ENCODE data around the gene PLOD1. TPM values are rescaled to one million over a fixed set of nuclear protein-coding genes. Genes with fewer than 3 reads are reported as not detected.

Gene PLOD1
- total RNA-seq, 1 experiment from 2014 or later, result 156 TPM

DNA sequence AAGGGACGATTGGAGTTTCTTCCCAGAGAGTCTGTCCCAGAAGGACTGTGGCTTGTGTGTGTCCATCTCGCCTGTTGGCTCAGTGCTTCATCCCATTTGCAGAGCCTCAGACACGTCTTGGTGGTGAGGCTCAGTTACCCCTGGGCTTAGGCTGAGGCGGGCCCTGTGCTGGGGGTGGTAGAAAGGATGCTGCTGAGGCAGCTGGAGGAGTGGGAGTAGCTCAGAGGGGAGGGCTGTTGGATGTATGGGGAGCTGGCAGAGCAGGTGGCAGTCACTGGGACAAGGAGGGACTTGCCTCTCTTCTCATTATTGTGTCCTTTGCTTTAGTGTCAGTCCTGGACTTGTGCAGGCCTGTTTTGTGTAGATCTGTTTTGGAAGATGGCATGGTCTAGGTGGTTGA is 77.5 kb downstream of the PLOD1 start:
- peaks cover 10% of the 10 kb centered on the region; the same call in 1 of the 2 replicates for H3K36me3 ChIP-seq (ENCODE audit: control insufficient read depth, insufficient read depth, low read length)
- no peak for TF ChIP-seq SIN3A (IDR thresholded peaks at IDR 0.05; ENCODE audit: borderline replicate concordance, insufficient read depth, low read depth, low read length)
- TF ChIP-seq, protein P1, sequence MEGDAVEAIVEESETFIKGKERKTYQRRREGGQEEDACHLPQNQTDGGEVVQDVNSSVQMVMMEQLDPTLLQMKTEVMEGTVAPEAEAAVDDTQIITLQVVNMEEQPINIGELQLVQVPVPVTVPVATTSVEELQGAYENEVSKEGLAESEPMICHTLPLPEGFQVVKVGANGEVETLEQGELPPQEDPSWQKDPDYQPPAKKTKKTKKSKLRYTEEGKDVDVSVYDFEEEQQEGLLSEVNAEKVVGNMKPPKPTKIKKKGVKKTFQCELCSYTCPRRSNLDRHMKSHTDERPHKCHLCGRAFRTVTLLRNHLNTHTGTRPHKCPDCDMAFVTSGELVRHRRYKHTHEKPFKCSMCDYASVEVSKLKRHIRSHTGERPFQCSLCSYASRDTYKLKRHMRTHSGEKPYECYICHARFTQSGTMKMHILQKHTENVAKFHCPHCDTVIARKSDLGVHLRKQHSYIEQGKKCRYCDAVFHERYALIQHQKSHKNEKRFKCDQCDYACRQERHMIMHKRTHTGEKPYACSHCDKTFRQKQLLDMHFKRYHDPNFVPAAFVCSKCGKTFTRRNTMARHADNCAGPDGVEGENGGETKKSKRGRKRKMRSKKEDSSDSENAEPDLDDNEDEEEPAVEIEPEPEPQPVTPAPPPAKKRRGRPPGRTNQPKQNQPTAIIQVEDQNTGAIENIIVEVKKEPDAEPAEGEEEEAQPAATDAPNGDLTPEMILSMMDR (IDR thresholded peaks at IDR 0.05), result no peak
- TF ChIP-seq, protein P2, sequence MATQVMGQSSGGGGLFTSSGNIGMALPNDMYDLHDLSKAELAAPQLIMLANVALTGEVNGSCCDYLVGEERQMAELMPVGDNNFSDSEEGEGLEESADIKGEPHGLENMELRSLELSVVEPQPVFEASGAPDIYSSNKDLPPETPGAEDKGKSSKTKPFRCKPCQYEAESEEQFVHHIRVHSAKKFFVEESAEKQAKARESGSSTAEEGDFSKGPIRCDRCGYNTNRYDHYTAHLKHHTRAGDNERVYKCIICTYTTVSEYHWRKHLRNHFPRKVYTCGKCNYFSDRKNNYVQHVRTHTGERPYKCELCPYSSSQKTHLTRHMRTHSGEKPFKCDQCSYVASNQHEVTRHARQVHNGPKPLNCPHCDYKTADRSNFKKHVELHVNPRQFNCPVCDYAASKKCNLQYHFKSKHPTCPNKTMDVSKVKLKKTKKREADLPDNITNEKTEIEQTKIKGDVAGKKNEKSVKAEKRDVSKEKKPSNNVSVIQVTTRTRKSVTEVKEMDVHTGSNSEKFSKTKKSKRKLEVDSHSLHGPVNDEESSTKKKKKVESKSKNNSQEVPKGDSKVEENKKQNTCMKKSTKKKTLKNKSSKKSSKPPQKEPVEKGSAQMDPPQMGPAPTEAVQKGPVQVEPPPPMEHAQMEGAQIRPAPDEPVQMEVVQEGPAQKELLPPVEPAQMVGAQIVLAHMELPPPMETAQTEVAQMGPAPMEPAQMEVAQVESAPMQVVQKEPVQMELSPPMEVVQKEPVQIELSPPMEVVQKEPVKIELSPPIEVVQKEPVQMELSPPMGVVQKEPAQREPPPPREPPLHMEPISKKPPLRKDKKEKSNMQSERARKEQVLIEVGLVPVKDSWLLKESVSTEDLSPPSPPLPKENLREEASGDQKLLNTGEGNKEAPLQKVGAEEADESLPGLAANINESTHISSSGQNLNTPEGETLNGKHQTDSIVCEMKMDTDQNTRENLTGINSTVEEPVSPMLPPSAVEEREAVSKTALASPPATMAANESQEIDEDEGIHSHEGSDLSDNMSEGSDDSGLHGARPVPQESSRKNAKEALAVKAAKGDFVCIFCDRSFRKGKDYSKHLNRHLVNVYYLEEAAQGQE (IDR thresholded peaks at IDR 0.05; ENCODE audit: insufficient read depth in 1 of 2, low read depth in 2 of 2, low read length in 1 of 2), result no peak
- no peak for TF ChIP-seq TCF7L2 (IDR thresholded peaks at IDR 0.05; ENCODE audit: low read depth, low read length)
- TF ChIP-seq POLR2AphosphoS5 (IDR thresholded peaks at IDR 0.05; ENCODE audit: low read depth, low read length), result no peak
- POLR2A ChIA-PET, result no interaction called here
- H3K4me1 ChIP-seq (ENCODE audit: control insufficient read depth, insufficient read depth, low read length), result no peaks in the 10 kb centered on the region
- H3K27ac ChIP-seq (ENCODE audit: low read length), result no peak overlapping the region
- H3K9me3 ChIP-seq (ENCODE audit: control insufficient read depth, insufficient read depth, low read depth, low read length), result no peaks in the 10 kb centered on the region
- H3K27me3 ChIP-seq (ENCODE audit: control insufficient read depth, insufficient read depth, low read length), result no peaks in the 10 kb centered on the region
- CTCF ChIA-PET, result no interaction called here
- intact Hi-C loops (cut with micrococcal nuclease; ENCODE audit: unreplicated experiment) (no loop called here), in situ Hi-C loops (cut with HindIII; ENCODE audit: low pct_unique_long_range_greater_than_20kb, low sequenced_read_pairs) (no loop called here)
- BruUV-seq (replicated peaks), result no TSS peak
- no peak for DNase-seq (ENCODE audit: low read depth, low spot score)
- no peak overlapping the region for H3K4me3 ChIP-seq (ENCODE audit: low read depth in 2 of 2, low read length in 2 of 2)
- no peak for ATAC-seq

DNA sequence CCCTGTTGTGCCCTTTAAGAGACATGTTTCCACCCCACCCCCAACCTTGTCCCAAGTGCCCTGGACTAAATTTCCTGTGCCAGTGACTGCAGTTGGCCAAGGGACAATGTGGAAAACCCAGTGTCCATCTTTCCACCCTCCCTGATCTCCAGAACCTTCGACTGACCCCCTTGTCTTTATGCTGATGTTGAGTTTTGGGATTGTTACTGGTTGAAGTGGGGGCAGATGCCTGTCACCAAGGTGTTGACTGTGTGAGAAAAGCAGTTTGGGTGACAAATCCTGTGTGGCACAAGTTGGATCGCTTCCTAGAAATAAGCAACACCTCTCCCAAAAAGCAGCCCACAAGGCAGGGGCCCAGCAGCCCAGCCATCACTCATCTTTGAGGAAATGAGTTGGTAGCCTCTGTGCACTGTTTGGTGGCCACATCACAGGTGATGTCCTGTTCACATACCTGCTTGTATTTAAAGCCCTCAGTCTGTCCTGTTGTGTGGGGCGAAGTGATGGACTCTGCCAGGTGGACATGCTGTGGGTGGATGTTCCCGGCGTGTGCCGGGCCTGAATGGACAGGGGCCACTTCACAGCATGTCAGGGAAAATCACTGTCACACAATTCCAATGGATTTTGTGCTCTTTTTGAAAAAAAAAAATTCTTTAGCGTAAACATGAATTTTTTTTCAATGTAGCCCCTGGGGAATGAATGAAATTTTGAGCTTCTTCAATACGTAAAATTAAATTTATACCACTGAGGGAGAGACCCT is 78.2 kb downstream of the PLOD1 start:
- intact Hi-C loops (cut with micrococcal nuclease; ENCODE audit: unreplicated experiment) (no loop called here), in situ Hi-C loops (cut with HindIII; ENCODE audit: low pct_unique_long_range_greater_than_20kb, low sequenced_read_pairs) (no loop called here)
- BruUV-seq (replicated peaks), result TSS peak; percentile 89
- H3K9me3 ChIP-seq (ENCODE audit: control insufficient read depth, insufficient read depth, low read depth, low read length), result no peaks in the 10 kb centered on the region
- no peak overlapping the region for H3K27ac ChIP-seq (ENCODE audit: low read length)
- H3K36me3 ChIP-seq (ENCODE audit: control insufficient read depth, insufficient read depth, low read length), result peaks cover 6% of the 10 kb centered on the region; the same call in 1 of the 2 replicates
- ATAC-seq (no peak), DNase-seq (ENCODE audit: low read depth, low spot score) (no peak)
- TF ChIP-seq POLR2AphosphoS5 (IDR thresholded peaks at IDR 0.05; ENCODE audit: low read depth, low read length) (no peak), SIN3A (IDR thresholded peaks at IDR 0.05; ENCODE audit: borderline replicate concordance, insufficient read depth, low read depth, low read length) (no peak), TCF7L2 (IDR thresholded peaks at IDR 0.05; ENCODE audit: low read depth, low read length) (no peak)
- TF ChIP-seq, protein P2 (IDR thresholded peaks at IDR 0.05; ENCODE audit: insufficient read depth in 1 of 2, low read depth in 2 of 2, low read length in 1 of 2), result no peak
- TF ChIP-seq, protein P1 (IDR thresholded peaks at IDR 0.05), result no peak
- H3K4me1 ChIP-seq (ENCODE audit: control insufficient read depth, insufficient read depth, low read length), result no peaks in the 10 kb centered on the region
- CTCF ChIA-PET, result no interaction called here
- no peak overlapping the region for H3K4me3 ChIP-seq (ENCODE audit: low read depth in 2 of 2, low read length in 2 of 2)
- H3K27me3 ChIP-seq (ENCODE audit: control insufficient read depth, insufficient read depth, low read length), result no peaks in the 10 kb centered on the region
- POLR2A ChIA-PET, result no interaction called here

Measured in Panc1 (cell line).